K562 (cell line): Measurements from ENCODE around the gene FBXO44. TPM values are rescaled to one million over a fixed set of nuclear protein-coding genes. Genes with fewer than 3 reads are reported as not detected.
A peak's percentile ranks its signal among the peaks of the same experiment; 100 is the strongest.

Experiments
- ATAC-seq: fragments of 200-7000 bp; cut with Tn5 transposase; 3 replicates; pipeline ENCODE4 v1.9.1; 2020; ENCODE audit warnings: moderate library complexity
- BruUV-seq: library from RNA; stranded (reverse); fragments of 400-500 nt; replicated peaks from 2 replicates; lab custom pipeline; 2021; lab: Mats Ljungman, UMichigan
- CTCF ChIA-PET: fragments of 300-600 bp; formaldehyde crosslinking; extraction: SDS; loops from one replicate; lab custom pipeline; 2021; ENCODE audit warnings: low intra/inter-chr PET ratio; lab: Yijun Ruan, JAX
- POLR2A ChIA-PET: fragments of 300-600, 350-650 bp; sonication (Branson Sonifier 250); formaldehyde crosslinking; extraction: SDS; loops from one replicate; lab custom pipeline; 2021; ENCODE audit warnings: antibody characterized with exemption, inconsistent platforms; lab: Yijun Ruan, JAX
- DNase-seq, 4 experiments: peaks; one replicate each; pipeline versions ENCODE4 v3.0.0 to v3.0.0-alpha.2; 2011 to 2018; ENCODE audit warnings: low spot score in 3 of 4, mixed read lengths in 3 of 4; ENCODE audit errors: extremely low read depth in 1 of 4
- FAIRE-seq: peaks from 2 replicates; lab custom pipeline; 2011; peaks lifted over from hg19 to GRCh38; lab: Jason Lieb, UNC
- H2AFZ ChIP-seq: 2 replicates; pipeline ENCODE4 v1.6.0; 2011; ENCODE audit warnings: low read depth, low read length, control low read depth, inconsistent platforms
- H3K27ac ChIP-seq: fragments of 200-600 bp; 3 replicates; pipeline ENCODE4 v1.8.0; 2011; ENCODE audit warnings: low read depth, mild to moderate bottlenecking, control low read depth, inconsistent platforms, low read length, moderate library complexity, mixed read lengths; ENCODE audit errors: extremely low read depth
- H3K27me3 ChIP-seq, 2 experiments: fragments of 300-600 bp in 1 of 2; 2 replicates in 1 of 2; 3 replicates in 1 of 2; pipeline versions ENCODE4 v1.6.0 to v1.8.0; 2011; ENCODE audit warnings: inconsistent platforms in 2 of 2, low read length in 2 of 2, mild to moderate bottlenecking in 1 of 2, mixed read lengths in 1 of 2, moderate library complexity in 1 of 2; ENCODE audit not compliant: control insufficient read depth in 2 of 2, insufficient read depth in 2 of 2
- H3K36me3 ChIP-seq: fragments of 300-600 bp; 3 replicates; pipeline ENCODE4 v1.8.0; 2011; ENCODE audit warnings: mild to moderate bottlenecking, low read length, inconsistent platforms; ENCODE audit not compliant: control insufficient read depth, insufficient read depth
- H3K4me1 ChIP-seq, 2 experiments: fragments of 200-600 bp in 1 of 2; replicated peaks in 1 of 2; 2 replicates in 1 of 2; 3 replicates in 1 of 2; pipeline versions ENCODE4 v1.5.1 to v1.8.0; 2011; ENCODE audit warnings: inconsistent platforms in 2 of 2, low read length in 2 of 2, mild to moderate bottlenecking in 1 of 2, mixed read lengths in 1 of 2, moderate library complexity in 1 of 2; ENCODE audit not compliant: control insufficient read depth in 2 of 2, insufficient read depth in 2 of 2
- H3K4me2 ChIP-seq: 2 replicates; pipeline ENCODE4 v1.6.1; 2011; ENCODE audit warnings: low read length, control low read depth, inconsistent platforms, mixed read lengths; ENCODE audit not compliant: insufficient read depth
- H3K4me3 ChIP-seq: fragments of 200-600 bp; sonication (generic), shearing (Covaris generic); 2 replicates; pipeline ENCODE4 v1.5.1; 2016; ENCODE audit warnings: control low read depth, inconsistent platforms
- H3K79me2 ChIP-seq: fragments of 200-600 bp; 3 replicates; pipeline ENCODE4 v1.8.0; 2011; ENCODE audit warnings: low read length, inconsistent platforms; ENCODE audit not compliant: control insufficient read depth, insufficient read depth
- H3K9ac ChIP-seq, 2 experiments: 2 replicates each; pipeline versions ENCODE4 v1.6.0 to v1.6.1; 2011; ENCODE audit warnings: low read depth in 2 of 2, low read length in 2 of 2, control low read depth in 1 of 2, inconsistent platforms in 1 of 2, mild to moderate bottlenecking in 1 of 2, mixed read lengths in 1 of 2; ENCODE audit not compliant: insufficient read depth in 1 of 2
- H3K9me1 ChIP-seq: one replicate; pipeline ENCODE4 v1.6.0; 2011; ENCODE audit warnings: inconsistent platforms, mild to moderate bottlenecking, low read length, moderate library complexity; ENCODE audit not compliant: control insufficient read depth, insufficient read depth
- H3K9me3 ChIP-seq: replicated peaks from 2 replicates; pipeline ENCODE4 v1.5.1; 2011; ENCODE audit warnings: low read depth, low read length, inconsistent platforms; ENCODE audit not compliant: control insufficient read depth, insufficient read depth
- H4K20me1 ChIP-seq: replicated peaks from 2 replicates; pipeline ENCODE4 v1.6.1; 2011; ENCODE audit warnings: low read length, inconsistent platforms, mixed read lengths; ENCODE audit not compliant: control insufficient read depth, insufficient read depth
- CC2D1A ChIP-seq: fragments of 450-650 bp; IDR thresholded peaks from 2 replicates; pipeline ENCODE4 v1.6.1; 2017; ENCODE audit warnings: mild to moderate bottlenecking
- E4F1 ChIP-seq: fragments of 250-450 bp; sonication (Bioruptor Pico); IDR thresholded peaks from 2 replicates; pipeline ENCODE4 v1.5.0; 2021; ENCODE audit warnings: mild to moderate bottlenecking, borderline replicate concordance
- EP400 ChIP-seq: fragments of 450-650 bp; IDR thresholded peaks from 2 replicates; pipeline ENCODE4 v1.6.1; 2017; ENCODE audit warnings: antibody characterized with exemption, mild to moderate bottlenecking, moderate library complexity
- IRF2 ChIP-seq: sonication (generic); formaldehyde crosslinking; IDR thresholded peaks from 2 replicates; pipeline ENCODE4 v1.8.1; 2022; ENCODE audit warnings: mild to moderate bottlenecking, missing genetic modification reagents
- MTF1 ChIP-seq: fragments of 250-450 bp; sonication (Bioruptor Pico); IDR thresholded peaks from 2 replicates; pipeline ENCODE4 v1.9.0; 2021; ENCODE audit warnings: moderate library complexity, mild to moderate bottlenecking, inconsistent platforms, borderline replicate concordance
- MYC ChIP-seq, 2 experiments: fragments of 250-450 bp in 1 of 2; sonication (Bioruptor Pico) in 1 of 2; IDR thresholded peaks; 2 replicates each; pipeline versions ENCODE4 v1.5.1 to v1.6.1; 2012 to 2021; ENCODE audit warnings: low read depth in 2 of 2, borderline replicate concordance in 1 of 2, improper control_type of control experiment in 1 of 2, low read length in 1 of 2, mild to moderate bottlenecking in 1 of 2, moderate library complexity in 1 of 2
- PTBP1 ChIP-seq: fragments of 200-400 bp; formaldehyde crosslinking; IDR thresholded peaks from 2 replicates; pipeline ENCODE4 v1.6.1; 2017; ENCODE audit warnings: low read depth, low read length
- SAFB ChIP-seq: fragments of 200-400 bp; formaldehyde crosslinking; IDR thresholded peaks from 2 replicates; pipeline ENCODE4 v1.6.1; 2017; ENCODE audit warnings: low read depth, low read length, borderline replicate concordance
- SMC3 ChIP-seq: conservative IDR thresholded peaks from 2 replicates; pipeline ENCODE4 v1.6.1; 2011; ENCODE audit warnings: low read depth, low read length, improper control_type of control experiment; ENCODE audit not compliant: insufficient read depth
- SRF ChIP-seq, 2 experiments: fragments of 250-450, 450-650 bp in 1 of 2; sonication (Bioruptor Pico) in 1 of 2; sonication (generic) in 1 of 2; formaldehyde crosslinking; IDR thresholded peaks; 2 replicates each; pipeline versions ENCODE4 v1.5.0 to v1.5.1; 2020 to 2022; ENCODE audit warnings: mild to moderate bottlenecking in 1 of 2, missing genetic modification reagents in 1 of 2
- TSC22D4 ChIP-seq: fragments of 450-650 bp; IDR thresholded peaks from 2 replicates; pipeline ENCODE4 v1.6.1; 2016; ENCODE audit warnings: missing genetic modification characterization, missing biosample characterization, control low read depth
- ZBED1 ChIP-seq: IDR thresholded peaks from 2 replicates; pipeline ENCODE4 v1.6.1; 2014
- ZNF561 ChIP-seq: fragments of 450-650 bp; formaldehyde crosslinking; conservative IDR thresholded peaks from 2 replicates; pipeline ENCODE4 v1.4.0; 2020; ENCODE audit warnings: mild to moderate bottlenecking, moderate library complexity
- WGBS: fragments of 100-300 bp; shearing (Covaris generic); methylation state at CpG from one replicate; pipeline ENCODE4 v1.1.6; 2016; ENCODE audit warnings: low coverage, mixed read lengths; ENCODE audit not compliant: insufficient coverage; ENCODE audit errors: missing lambda C conversion rate; 5-methylcytosine and 5-hydroxymethylcytosine counted together
- in situ Hi-C: fragments of 300-500 bp; cut with MboI; formaldehyde crosslinking; loops from 4 replicates; pipeline ENCODE4 v1.15.0; 2018; ENCODE audit warnings: inconsistent platforms, mixed read lengths
- intact Hi-C: fragments of 100-400 bp; cut with micrococcal nuclease; formaldehyde crosslinking; loops from 2 replicates; pipeline ENCODE4 v1.14.2; 2022
- polyA plus RNA-seq, 8 experiments: library from polyadenylated mRNA; depleted of rRNA in 4 of 8; stranded (reverse) in 5 of 8; unstranded in 3 of 8; fragments of >200 nt; fragmentation: Nextera tagmentation in 2 of 8; fragmentation: Illumina TruSeq in 1 of 8; extraction: Ambion mirVana in 2 of 8; extraction: Trizol in 1 of 8; gene quantifications; 2 replicates each; pipeline versions ENCODE4 v1.2.1 to v1.2.3, GENCODE V29; 2011 to 2014; ENCODE audit warnings: inconsistent platforms in 1 of 8, missing spikeins in 1 of 8
- total RNA-seq, 7 experiments: library from RNA; depleted of rRNA in 6 of 7; stranded (reverse); fragments of >200 nt in 6 of 7; fragmentation: Illumina TruSeq in 2 of 7; extraction: Trizol in 2 of 7; gene quantifications; 2 replicates each; pipeline versions ENCODE4 v1.2.1 to v1.2.3, GENCODE V29; 2011 to 2021; ENCODE audit warnings: low replicate concordance in 1 of 7
- TF ChIP-seq, protein P1 (sequence below), 2 experiments: fragments of 450-650 bp; conservative IDR thresholded peaks; 2 replicates each; pipeline ENCODE4 v1.6.1; 2017; ENCODE audit warnings: mild to moderate bottlenecking in 2 of 2, moderate library complexity in 2 of 2

Gene FBXO44
- total and polyA plus RNA-seq, 9 of the 15 experiments (the other 6 are each of a cell fraction or from before 2014, with no cell fraction given), result 0.69 to 20.9 (median 6.7) TPM

DNA sequence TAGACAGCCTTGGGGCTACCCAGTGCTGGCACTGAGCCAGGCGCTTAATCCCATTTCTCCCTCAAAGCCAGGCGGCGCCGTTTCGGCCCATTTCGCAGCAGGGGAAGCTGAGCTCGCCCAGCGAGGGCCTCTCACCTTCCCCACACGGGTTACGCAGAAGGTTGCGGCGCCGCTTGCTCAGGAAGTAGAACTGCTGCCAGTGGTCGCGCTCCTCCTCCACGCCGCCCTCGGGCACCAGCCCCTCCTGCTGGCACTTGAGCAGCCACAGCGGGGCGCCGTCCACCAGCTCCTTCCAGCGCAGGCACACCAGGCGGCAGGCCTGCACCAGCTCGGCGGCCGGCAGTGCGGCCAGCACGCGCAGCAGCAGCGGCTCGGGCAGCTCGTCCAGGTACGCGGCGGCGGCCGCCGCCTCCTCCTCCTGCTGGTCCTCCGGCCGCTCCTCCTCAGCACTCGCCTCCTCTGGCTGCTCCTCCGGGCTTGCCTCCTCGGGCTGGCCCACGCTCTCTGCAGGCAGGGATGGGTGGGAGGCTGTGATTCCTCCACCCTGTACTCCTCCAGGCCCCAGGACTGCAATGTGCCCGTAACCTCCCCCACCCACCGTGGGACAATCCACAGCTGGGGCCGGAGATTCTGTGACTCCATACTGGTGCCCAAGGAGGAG is 4.2 kb upstream of the FBXO44 start:
- in situ Hi-C loops (no loop called here), intact Hi-C loops (loop anchor here (1.0 to 2.0 kb wide), 3 partner anchors 60 to 98 kb away; no protein-coding TSS in a partner anchor)
- no peaks in the 10 kb centered on the region for H3K79me2 ChIP-seq
- FAIRE-seq (no peak), DNase-seq (peak; percentile 76 to 88 (median 81)), ATAC-seq (peak; percentile 79)
- BruUV-seq, result no TSS peak
- POLR2A ChIA-PET, result interaction anchor here (0.5 to 2.2 kb wide), 13 partner anchors 9 to 339 kb away, joined by 3 to 13 read pairs (median 5); no protein-coding TSS in a partner anchor
- no peak overlapping the region for H3K27ac ChIP-seq
- 7% methylated on average over 45 of the region's 47 CpGs for WGBS
- no peaks in the 10 kb centered on the region for H3K9me1 ChIP-seq
- H3K36me3 ChIP-seq, result no peaks in the 10 kb centered on the region
- peak overlapping the region; percentile 17 for H3K4me3 ChIP-seq
- H3K27me3 ChIP-seq, result no peaks in the 10 kb centered on the region; a peak in 1 of 5 replicates
- peak overlapping the region; percentile 86 for H2AFZ ChIP-seq
- peak overlapping the region; percentile 24 to 86; a peak in 3 of 4 replicates for H3K9ac ChIP-seq
- CTCF ChIA-PET, result interaction anchor here (0.5 to 3.7 kb wide), 11 partner anchors 14 to 317 kb away, joined by 3 to 52 read pairs (median 4); partner anchors contain the start of gene FBXO6
- H3K4me2 ChIP-seq, result peak overlapping the region; percentile 76
- H3K9me3 ChIP-seq, result no peaks in the 10 kb centered on the region
- no peaks in the 10 kb centered on the region; the same call in 1 of the 2 replicates for H4K20me1 ChIP-seq
- H3K4me1 ChIP-seq, result peaks cover 19 to 64% of the 10 kb centered on the region in 2 experiments; a peak in 4 of 5 replicates
- peak; percentile 97 for TF ChIP-seq PTBP1
- TF ChIP-seq TSC22D4, result no peak
- peak; percentile 95 for TF ChIP-seq SMC3
- TF ChIP-seq IRF2 (CRISPR knock-in tag), result no peak
- no peak for TF ChIP-seq E4F1 (CRISPR knock-in tag)
- TF ChIP-seq, protein P1, sequence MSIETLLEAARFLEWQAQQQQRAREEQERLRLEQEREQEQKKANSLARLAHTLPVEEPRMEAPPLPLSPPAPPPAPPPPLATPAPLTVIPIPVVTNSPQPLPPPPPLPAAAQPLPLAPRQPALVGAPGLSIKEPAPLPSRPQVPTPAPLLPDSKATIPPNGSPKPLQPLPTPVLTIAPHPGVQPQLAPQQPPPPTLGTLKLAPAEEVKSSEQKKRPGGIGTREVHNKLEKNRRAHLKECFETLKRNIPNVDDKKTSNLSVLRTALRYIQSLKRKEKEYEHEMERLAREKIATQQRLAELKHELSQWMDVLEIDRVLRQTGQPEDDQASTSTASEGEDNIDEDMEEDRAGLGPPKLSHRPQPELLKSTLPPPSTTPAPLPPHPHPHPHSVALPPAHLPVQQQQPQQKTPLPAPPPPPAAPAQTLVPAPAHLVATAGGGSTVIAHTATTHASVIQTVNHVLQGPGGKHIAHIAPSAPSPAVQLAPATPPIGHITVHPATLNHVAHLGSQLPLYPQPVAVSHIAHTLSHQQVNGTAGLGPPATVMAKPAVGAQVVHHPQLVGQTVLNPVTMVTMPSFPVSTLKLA (conservative IDR thresholded peaks at IDR 0.05), result peak in 1 of 2 experiments; percentile 62; a peak in 2 of 4 replicates
- TF ChIP-seq SAFB, result 0 out of 2 replicates have a peak, but pooled peaks have one; percentile 21
- TF ChIP-seq EP400, result no peak
- TF ChIP-seq CC2D1A, result peak; percentile 64; the same call in 1 of the 2 replicates
- TF ChIP-seq MTF1 (CRISPR knock-in tag), result no peak
- no peak for TF ChIP-seq ZNF561
- TF ChIP-seq SRF (CRISPR knock-in tag; IDR thresholded peaks at IDR 0.05), result peak in 1 of 2 experiments; percentile 48; a peak in 1 of 4 replicates
- peak; percentile 84 for TF ChIP-seq MYC (IDR thresholded peaks at IDR 0.05; ENCODE audit: low read depth, low read length)
- TF ChIP-seq MYC (CRISPR knock-in tag; IDR thresholded peaks at IDR 0.05; ENCODE audit: borderline replicate concordance, low read depth), result no peak
- TF ChIP-seq ZBED1, result peak; percentile 44; the same call in 1 of the 2 replicates
